HL-60 (cell line): ENCODE measurements around the gene IL4I1.

Experiments
- CTCF ChIP-seq: IDR thresholded peaks from one replicate; pipeline ENCODE4 v1.5.1; 2011; ENCODE audit warnings: low read length, control low read depth, inconsistent platforms; ENCODE audit not compliant: insufficient read depth
- GABPA ChIP-seq: IDR thresholded peaks from 2 replicates; pipeline ENCODE4 v1.6.1; 2012; ENCODE audit warnings: low read depth
- REST ChIP-seq: IDR thresholded peaks from 2 replicates; pipeline ENCODE4 v1.6.1; 2012; ENCODE audit warnings: low read depth; ENCODE audit not compliant: insufficient replicate concordance

DNA sequence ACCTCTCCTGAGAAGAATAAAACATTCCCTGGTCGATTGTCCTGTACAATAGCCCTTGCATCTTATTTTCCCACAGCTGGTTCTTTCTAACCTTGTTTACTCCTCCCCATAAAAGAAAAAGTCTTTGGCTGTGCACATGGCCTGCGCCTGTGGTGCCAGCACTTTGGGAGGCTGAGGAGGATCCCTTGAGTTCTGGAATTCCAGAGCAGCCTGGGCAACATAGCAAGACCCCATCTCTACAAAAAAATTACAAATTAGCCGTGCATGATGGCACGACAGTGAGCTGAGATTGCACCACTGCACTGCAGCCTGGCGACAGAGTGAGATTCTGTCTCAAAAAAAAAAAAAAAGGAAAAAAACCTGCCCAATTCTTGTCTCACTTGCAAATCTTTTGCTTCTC is 39.9 kb upstream of the IL4I1 start:
- TF ChIP-seq CTCF (no peak), GABPA (no peak), REST (no peak)
